K562 (cell line): ENCODE measurements around the gene GMPR2. TPM values are rescaled to one million over a fixed set of nuclear protein-coding genes. Genes with fewer than 3 reads are reported as not detected.

Source experiments
- ATAC-seq: fragments of 200-7000 bp; cut with Tn5 transposase; 3 replicates; pipeline ENCODE4 v1.9.1; 2020; ENCODE audit warnings: moderate library complexity
- BruUV-seq: library from RNA; stranded (reverse); fragments of 400-500 nt; replicated peaks from 2 replicates; lab custom pipeline; 2021; lab: Mats Ljungman, UMichigan
- CTCF ChIA-PET: fragments of 300-600 bp; formaldehyde crosslinking; extraction: SDS; loops from one replicate; lab custom pipeline; 2021; ENCODE audit warnings: low intra/inter-chr PET ratio; lab: Yijun Ruan, JAX
- POLR2A ChIA-PET: fragments of 300-600, 350-650 bp; sonication (Branson Sonifier 250); formaldehyde crosslinking; extraction: SDS; loops from one replicate; lab custom pipeline; 2021; ENCODE audit warnings: antibody characterized with exemption, inconsistent platforms; lab: Yijun Ruan, JAX
- DNase-seq, 4 experiments: peaks; one replicate each; pipeline versions ENCODE4 v3.0.0 to v3.0.0-alpha.2; 2011 to 2018; ENCODE audit warnings: low spot score in 3 of 4, mixed read lengths in 3 of 4; ENCODE audit errors: extremely low read depth in 1 of 4
- FAIRE-seq: peaks from 2 replicates; lab custom pipeline; 2011; peaks lifted over from hg19 to GRCh38; lab: Jason Lieb, UNC
- H2AFZ ChIP-seq: 2 replicates; pipeline ENCODE4 v1.6.0; 2011; ENCODE audit warnings: low read depth, low read length, control low read depth, inconsistent platforms
- H3K27ac ChIP-seq: fragments of 200-600 bp; 3 replicates; pipeline ENCODE4 v1.8.0; 2011; ENCODE audit warnings: low read depth, mild to moderate bottlenecking, control low read depth, inconsistent platforms, low read length, moderate library complexity, mixed read lengths; ENCODE audit errors: extremely low read depth
- H3K27me3 ChIP-seq, 2 experiments: fragments of 300-600 bp in 1 of 2; 2 replicates in 1 of 2; 3 replicates in 1 of 2; pipeline versions ENCODE4 v1.6.0 to v1.8.0; 2011; ENCODE audit warnings: inconsistent platforms in 2 of 2, low read length in 2 of 2, mild to moderate bottlenecking in 1 of 2, mixed read lengths in 1 of 2, moderate library complexity in 1 of 2; ENCODE audit not compliant: control insufficient read depth in 2 of 2, insufficient read depth in 2 of 2
- H3K36me3 ChIP-seq: fragments of 300-600 bp; 3 replicates; pipeline ENCODE4 v1.8.0; 2011; ENCODE audit warnings: mild to moderate bottlenecking, low read length, inconsistent platforms; ENCODE audit not compliant: control insufficient read depth, insufficient read depth
- H3K4me1 ChIP-seq, 2 experiments: fragments of 200-600 bp in 1 of 2; replicated peaks in 1 of 2; 2 replicates in 1 of 2; 3 replicates in 1 of 2; pipeline versions ENCODE4 v1.5.1 to v1.8.0; 2011; ENCODE audit warnings: inconsistent platforms in 2 of 2, low read length in 2 of 2, mild to moderate bottlenecking in 1 of 2, mixed read lengths in 1 of 2, moderate library complexity in 1 of 2; ENCODE audit not compliant: control insufficient read depth in 2 of 2, insufficient read depth in 2 of 2
- H3K4me2 ChIP-seq: 2 replicates; pipeline ENCODE4 v1.6.1; 2011; ENCODE audit warnings: low read length, control low read depth, inconsistent platforms, mixed read lengths; ENCODE audit not compliant: insufficient read depth
- H3K4me3 ChIP-seq: fragments of 200-600 bp; sonication (generic), shearing (Covaris generic); 2 replicates; pipeline ENCODE4 v1.5.1; 2016; ENCODE audit warnings: control low read depth, inconsistent platforms
- H3K79me2 ChIP-seq: fragments of 200-600 bp; 3 replicates; pipeline ENCODE4 v1.8.0; 2011; ENCODE audit warnings: low read length, inconsistent platforms; ENCODE audit not compliant: control insufficient read depth, insufficient read depth
- H3K9ac ChIP-seq, 2 experiments: 2 replicates each; pipeline versions ENCODE4 v1.6.0 to v1.6.1; 2011; ENCODE audit warnings: low read depth in 2 of 2, low read length in 2 of 2, control low read depth in 1 of 2, inconsistent platforms in 1 of 2, mild to moderate bottlenecking in 1 of 2, mixed read lengths in 1 of 2; ENCODE audit not compliant: insufficient read depth in 1 of 2
- H3K9me1 ChIP-seq: one replicate; pipeline ENCODE4 v1.6.0; 2011; ENCODE audit warnings: inconsistent platforms, mild to moderate bottlenecking, low read length, moderate library complexity; ENCODE audit not compliant: control insufficient read depth, insufficient read depth
- H3K9me3 ChIP-seq: replicated peaks from 2 replicates; pipeline ENCODE4 v1.5.1; 2011; ENCODE audit warnings: low read depth, low read length, inconsistent platforms; ENCODE audit not compliant: control insufficient read depth, insufficient read depth
- H4K20me1 ChIP-seq: replicated peaks from 2 replicates; pipeline ENCODE4 v1.6.1; 2011; ENCODE audit warnings: low read length, inconsistent platforms, mixed read lengths; ENCODE audit not compliant: control insufficient read depth, insufficient read depth
- GATAD2B ChIP-seq: fragments of 450-650 bp; IDR thresholded peaks from 2 replicates; pipeline ENCODE4 v1.6.1; 2017; ENCODE audit warnings: mild to moderate bottlenecking, borderline replicate concordance
- HDAC1 ChIP-seq, 2 experiments: fragments of 450-650 bp; IDR thresholded peaks; 2 replicates each; pipeline ENCODE4 v1.6.1; 2016 to 2017; ENCODE audit warnings: inconsistent platforms in 1 of 2, mild to moderate bottlenecking in 1 of 2, moderate library complexity in 1 of 2
- HNRNPLL ChIP-seq: fragments of 200-400 bp; formaldehyde crosslinking; IDR thresholded peaks from 2 replicates; pipeline ENCODE4 v1.6.1; 2017; ENCODE audit warnings: low read length, low read depth, mild to moderate bottlenecking; ENCODE audit not compliant: poor library complexity, severe bottlenecking
- NCOA6 ChIP-seq: fragments of 450-650 bp; IDR thresholded peaks from 2 replicates; pipeline ENCODE4 v1.6.1; 2017; ENCODE audit warnings: mild to moderate bottlenecking
- NFIC ChIP-seq: fragments of 450-650 bp; IDR thresholded peaks from 2 replicates; pipeline ENCODE4 v1.6.1; 2017; ENCODE audit warnings: mild to moderate bottlenecking, inconsistent platforms
- PHTF2 ChIP-seq: fragments of 250-450 bp; sonication (Bioruptor Pico); IDR thresholded peaks from 2 replicates; pipeline ENCODE4 v1.5.0; 2021; ENCODE audit warnings: mild to moderate bottlenecking
- SPI1 ChIP-seq: IDR thresholded peaks from 2 replicates; pipeline ENCODE4 v1.6.1; 2011; ENCODE audit warnings: low read depth, low read length, control low read depth, borderline replicate concordance
- ZNF165 ChIP-seq: fragments of 250-450 bp; sonication (Bioruptor Pico); IDR thresholded peaks from 2 replicates; pipeline ENCODE4 v1.4.0; 2020; ENCODE audit warnings: borderline replicate concordance
- ZNF561 ChIP-seq: fragments of 450-650 bp; formaldehyde crosslinking; conservative IDR thresholded peaks from 2 replicates; pipeline ENCODE4 v1.4.0; 2020; ENCODE audit warnings: mild to moderate bottlenecking, moderate library complexity
- WGBS: fragments of 100-300 bp; shearing (Covaris generic); methylation state at CpG from one replicate; pipeline ENCODE4 v1.1.6; 2016; ENCODE audit warnings: low coverage, mixed read lengths; ENCODE audit not compliant: insufficient coverage; ENCODE audit errors: missing lambda C conversion rate; 5-methylcytosine and 5-hydroxymethylcytosine counted together
- in situ Hi-C: fragments of 300-500 bp; cut with MboI; formaldehyde crosslinking; loops from 4 replicates; pipeline ENCODE4 v1.15.0; 2018; ENCODE audit warnings: inconsistent platforms, mixed read lengths
- intact Hi-C: fragments of 100-400 bp; cut with micrococcal nuclease; formaldehyde crosslinking; loops from 2 replicates; pipeline ENCODE4 v1.14.2; 2022
- polyA plus RNA-seq, 8 experiments: library from polyadenylated mRNA; depleted of rRNA in 4 of 8; stranded (reverse) in 5 of 8; unstranded in 3 of 8; fragments of >200 nt; fragmentation: Nextera tagmentation in 2 of 8; fragmentation: Illumina TruSeq in 1 of 8; extraction: Ambion mirVana in 2 of 8; extraction: Trizol in 1 of 8; gene quantifications; 2 replicates each; pipeline versions ENCODE4 v1.2.1 to v1.2.3, GENCODE V29; 2011 to 2014; ENCODE audit warnings: inconsistent platforms in 1 of 8, missing spikeins in 1 of 8
- total RNA-seq, 7 experiments: library from RNA; depleted of rRNA in 6 of 7; stranded (reverse); fragments of >200 nt in 6 of 7; fragmentation: Illumina TruSeq in 2 of 7; extraction: Trizol in 2 of 7; gene quantifications; 2 replicates each; pipeline versions ENCODE4 v1.2.1 to v1.2.3, GENCODE V29; 2011 to 2021; ENCODE audit warnings: low replicate concordance in 1 of 7
- TF ChIP-seq, protein P1 (sequence below): fragments of 450-650 bp; IDR thresholded peaks from 2 replicates; pipeline ENCODE4 v1.6.1; 2017; ENCODE audit warnings: antibody characterized with exemption

GMPR2 gene
- total and polyA plus RNA-seq, 9 of the 15 experiments (the other 6 are each of a cell fraction or from before 2014, with no cell fraction given): 26.4 to 67.4 (median 36.3) TPM

GRCh38 chr14:24196071-24197055 is 36.4 kb upstream of the GMPR2 start:
- TF ChIP-seq NCOA6 (peak; percentile 74; the same call in 1 of the 2 replicates), SPI1 (peak; percentile 69; the same call in 1 of the 2 replicates), ZNF561 (CRISPR knock-in tag) (no peak), HDAC1 (IDR thresholded peaks at IDR 0.05) (0 out of 4 replicates have a peak, but pooled peaks of 1 of the 2 experiments have one; percentile 22), PHTF2 (CRISPR knock-in tag) (no peak), GATAD2B (no peak), HNRNPLL (peak; percentile 9), ZNF165 (CRISPR knock-in tag) (no peak), NFIC (peak; percentile 44)
- TF ChIP-seq, protein P1, sequence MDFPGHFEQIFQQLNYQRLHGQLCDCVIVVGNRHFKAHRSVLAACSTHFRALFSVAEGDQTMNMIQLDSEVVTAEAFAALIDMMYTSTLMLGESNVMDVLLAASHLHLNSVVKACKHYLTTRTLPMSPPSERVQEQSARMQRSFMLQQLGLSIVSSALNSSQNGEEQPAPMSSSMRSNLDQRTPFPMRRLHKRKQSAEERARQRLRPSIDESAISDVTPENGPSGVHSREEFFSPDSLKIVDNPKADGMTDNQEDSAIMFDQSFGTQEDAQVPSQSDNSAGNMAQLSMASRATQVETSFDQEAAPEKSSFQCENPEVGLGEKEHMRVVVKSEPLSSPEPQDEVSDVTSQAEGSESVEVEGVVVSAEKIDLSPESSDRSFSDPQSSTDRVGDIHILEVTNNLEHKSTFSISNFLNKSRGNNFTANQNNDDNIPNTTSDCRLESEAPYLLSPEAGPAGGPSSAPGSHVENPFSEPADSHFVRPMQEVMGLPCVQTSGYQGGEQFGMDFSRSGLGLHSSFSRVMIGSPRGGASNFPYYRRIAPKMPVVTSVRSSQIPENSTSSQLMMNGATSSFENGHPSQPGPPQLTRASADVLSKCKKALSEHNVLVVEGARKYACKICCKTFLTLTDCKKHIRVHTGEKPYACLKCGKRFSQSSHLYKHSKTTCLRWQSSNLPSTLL: no peak
- Histone ChIP-seq H3K9ac (peak overlapping the region; percentile 96 to 99), H3K27ac (peak overlapping the region; percentile 97), H3K36me3 (peaks cover 26% of the 10 kb centered on the region; the same call in 2 of the 3 replicates), H3K4me2 (peak overlapping the region; percentile 86), H3K4me3 (peak overlapping the region; percentile 67), H3K9me1 (no peaks in the 10 kb centered on the region), H3K4me1 (peaks cover 6 to 13% of the 10 kb centered on the region in 2 experiments; a peak in 3 of 5 replicates), H3K27me3 (no peaks in the 10 kb centered on the region), H3K9me3 (0 out of 2 replicates have a peak, but pooled peaks cover 1% of the 10 kb centered on the region), H2AFZ (peak overlapping the region; percentile 98), H4K20me1 (no peaks in the 10 kb centered on the region), H3K79me2 (peaks cover 51% of the 10 kb centered on the region)
- in situ Hi-C loops: no loop called here
- WGBS: 2% methylated on average over 32 of the region's 33 CpGs
- DNase-seq (peak in 2 of 4 experiments; percentile 27 to 50), FAIRE-seq (peak; percentile 78), ATAC-seq (peak; percentile 66)
- BruUV-seq: TSS peak; percentile 83
- ChIA-PET CTCF (no interaction called here), POLR2A (interaction anchor here (0.9 to 3.2 kb wide), 7 partner anchors 8 to 875 kb away, joined by 3 to 21 read pairs (median 5); partner anchors contain the start of genes CHMP4A, IRF9 and MDP1)
- intact Hi-C loops: no loop called here
